A673 (cell line): ENCODE data around the gene VAV3. TPM values are rescaled to one million over a fixed set of nuclear protein-coding genes. Genes with fewer than 3 reads are reported as not detected.

ENCODE experiments used
- BruUV-seq: library from RNA; stranded (reverse); fragments of 400-500 nt; replicated peaks from 2 replicates; lab custom pipeline; 2021; lab: Mats Ljungman, UMichigan
- CTCF ChIA-PET: fragments of 300-600 bp; sonication (Branson Sonifier 250); formaldehyde crosslinking; loops from one replicate; lab custom pipeline; 2022; ENCODE audit warnings: antibody characterized with exemption; lab: Charles Lee
- POLR2A ChIA-PET: fragments of 300-600 bp; sonication (Branson Sonifier 250); formaldehyde crosslinking; loops from one replicate; lab custom pipeline; 2022; ENCODE audit warnings: antibody characterized with exemption; ENCODE audit not compliant: low non-redundant PET; lab: Charles Lee
- DNase-seq: peaks from one replicate; pipeline ENCODE4 v3.0.0-alpha.2; 2015; ENCODE audit warnings: low spot score
- H3K27ac ChIP-seq: fragments of 200-600 bp; sonication (generic); 2 replicates; pipeline ENCODE4 v1.5.1; 2016; ENCODE audit warnings: mixed run types, low read depth, mild to moderate bottlenecking, mixed read lengths, antibody characterized with exemption, low read length; ENCODE audit not compliant: poor library complexity, severe bottlenecking
- H3K27me3 ChIP-seq: fragments of 200-600 bp; sonication (generic); replicated peaks from 2 replicates; pipeline ENCODE4 v1.6.1; 2017; ENCODE audit warnings: mixed run types, low read depth, mild to moderate bottlenecking, mixed read lengths, antibody characterized with exemption, low read length; ENCODE audit not compliant: insufficient read depth, poor library complexity
- H3K36me3 ChIP-seq: fragments of 200-600 bp; sonication (generic); 2 replicates; pipeline ENCODE4 v1.6.1; 2016; ENCODE audit warnings: mixed run types, mild to moderate bottlenecking, mixed read lengths, antibody characterized with exemption, low read length; ENCODE audit not compliant: insufficient read depth, poor library complexity, severe bottlenecking
- H3K4me1 ChIP-seq: fragments of 200-600 bp; sonication (generic); 2 replicates; pipeline ENCODE4 v1.6.1; 2017; ENCODE audit warnings: mixed run types, mild to moderate bottlenecking, mixed read lengths, antibody characterized with exemption, low read length; ENCODE audit not compliant: insufficient read depth, poor library complexity, severe bottlenecking
- H3K4me3 ChIP-seq: fragments of 200-600 bp; sonication (generic); 2 replicates; pipeline ENCODE4 v1.5.1; 2016; ENCODE audit warnings: low read depth, mixed run types, mild to moderate bottlenecking, mixed read lengths, low read length; ENCODE audit not compliant: poor library complexity, severe bottlenecking
- H3K9me3 ChIP-seq: fragments of 200-600 bp; sonication (generic); 2 replicates; pipeline ENCODE4 v1.6.1; 2016; ENCODE audit warnings: mixed run types, low read depth, mild to moderate bottlenecking, mixed read lengths, antibody characterized with exemption, low read length; ENCODE audit not compliant: poor library complexity, severe bottlenecking
- CTCF ChIP-seq: fragments of 300-800, 200-600 bp; sonication (generic); conservative IDR thresholded peaks from 2 replicates; pipeline ENCODE4 v1.5.1; 2017; ENCODE audit warnings: low read depth, mild to moderate bottlenecking, antibody characterized with exemption, low read length, moderate library complexity, mixed read lengths
- EZH2 ChIP-seq: fragments of 200-600 bp; sonication (generic); IDR thresholded peaks from 2 replicates; pipeline ENCODE4 v1.6.1; 2017; ENCODE audit warnings: borderline replicate concordance, low read depth, mild to moderate bottlenecking, mixed read lengths, antibody characterized with exemption, low read length; ENCODE audit not compliant: poor library complexity, severe bottlenecking
- intact Hi-C: fragments of 100-400 bp; cut with micrococcal nuclease; formaldehyde crosslinking; loops from one replicate; pipeline ENCODE4 v1.10.0; 2022; ENCODE audit not compliant: unreplicated experiment
- total RNA-seq: library from RNA; stranded (reverse); gene quantifications from 2 replicates; pipeline ENCODE4 v1.2.3, GENCODE V29; 2021

Gene VAV3
- total RNA-seq, 1 experiment from 2014 or later: 0.30 TPM

GRCh38 chr1:107683683-107684082 lies 281.3 kb downstream of the VAV3 start:
- TF ChIP-seq EZH2: no peak
- no peak for TF ChIP-seq CTCF
- BruUV-seq: no TSS peak
- POLR2A ChIA-PET: no interaction called here
- Histone ChIP-seq H3K4me1 (peaks cover 9% of the 10 kb centered on the region), H3K36me3 (no peaks in the 10 kb centered on the region), H3K4me3 (no peak overlapping the region), H3K27ac (no peak overlapping the region), H3K9me3 (no peaks in the 10 kb centered on the region), H3K27me3 (no peaks in the 10 kb centered on the region)
- intact Hi-C loops: no loop called here
- DNase-seq: no peak
- CTCF ChIA-PET: no interaction called here

DNA sequence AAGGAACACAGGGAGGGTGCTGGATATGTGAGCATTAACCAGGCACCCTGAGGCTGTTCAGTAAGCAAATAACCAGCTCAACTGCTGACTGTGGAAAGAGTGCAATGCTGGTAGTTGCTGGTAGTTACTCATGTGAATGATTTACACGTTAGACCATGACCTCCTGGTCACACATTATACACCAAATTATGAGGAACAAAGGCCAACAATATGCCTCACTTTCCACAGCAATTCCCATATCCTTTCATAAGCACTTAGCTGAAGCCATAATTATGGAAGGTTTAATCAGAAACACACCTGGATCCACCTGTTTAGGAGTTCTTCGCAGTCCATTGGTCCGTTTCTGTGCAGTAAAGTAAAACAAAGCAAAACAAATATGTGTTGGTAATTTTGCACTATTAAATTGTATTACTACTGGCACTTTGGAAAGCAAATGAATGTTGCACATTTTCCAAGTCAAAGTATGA lies 281.8 kb downstream of the VAV3 start:
- ChIA-PET POLR2A (no interaction called here), CTCF (no interaction called here)
- intact Hi-C loops: no loop called here
- Histone ChIP-seq H3K4me3 (no peak overlapping the region), H3K9me3 (no peaks in the 10 kb centered on the region), H3K27ac (no peak overlapping the region), H3K27me3 (no peaks in the 10 kb centered on the region), H3K36me3 (no peaks in the 10 kb centered on the region), H3K4me1 (peaks cover 9% of the 10 kb centered on the region)
- BruUV-seq: no TSS peak
- TF ChIP-seq CTCF: no peak
- no peak for TF ChIP-seq EZH2
- DNase-seq: no peak

- POLR2A ChIA-PET: no interaction called here
- TF ChIP-seq EZH2 (no peak), CTCF (no peak)
- Histone ChIP-seq H3K4me1 (peaks cover 9% of the 10 kb centered on the region), H3K27me3 (no peaks in the 10 kb centered on the region), H3K4me3 (no peak overlapping the region), H3K27ac (no peak overlapping the region), H3K9me3 (no peaks in the 10 kb centered on the region), H3K36me3 (no peaks in the 10 kb centered on the region)
- DNase-seq: no peak
- no TSS peak for BruUV-seq
- CTCF ChIA-PET: no interaction called here
- intact Hi-C loops: no loop called here
Measured at GRCh38 chr1:107682467-107682866, 282.5 kb downstream of the VAV3 start.
